HFFc6 (cell line): Measurements from ENCODE around the gene RHEB. TPM values are rescaled to one million over a fixed set of nuclear protein-coding genes. Genes with fewer than 3 reads are reported as not detected.
A peak's percentile ranks its signal among the peaks of the same experiment; 100 is the strongest.

Experiments used
- DNase-seq: peaks from one replicate; pipeline ENCODE4 v3.0.0-alpha.2; 2018
- H3K27ac Mint-ChIP-seq: 2 replicates; pipeline ENCODE4 v1.8.0; 2020; ENCODE audit warnings: mild to moderate bottlenecking, mixed read lengths
- H3K27me3 Mint-ChIP-seq: 2 replicates; pipeline ENCODE4 v1.8.0; 2021; ENCODE audit warnings: mild to moderate bottlenecking, moderate library complexity, mixed read lengths; ENCODE audit not compliant: insufficient read depth
- H3K36me3 Mint-ChIP-seq: 2 replicates; pipeline ENCODE4 v1.8.0; 2021; ENCODE audit warnings: low read depth, mixed read lengths
- H3K4me1 Mint-ChIP-seq: 2 replicates; pipeline ENCODE4 v1.8.0; 2020; ENCODE audit warnings: low read depth, mixed read lengths
- H3K4me3 Mint-ChIP-seq: 2 replicates; pipeline ENCODE4 v1.8.0; 2020; ENCODE audit warnings: mild to moderate bottlenecking, moderate library complexity, mixed read lengths
- H3K9me3 Mint-ChIP-seq: 2 replicates; pipeline ENCODE4 v1.8.0; 2020; ENCODE audit warnings: mild to moderate bottlenecking, mixed read lengths
- CTCF ChIP-seq: fragments of 200-600 bp; sonication (generic); IDR thresholded peaks from 2 replicates; pipeline ENCODE4 v1.5.0; 2021; ENCODE audit warnings: antibody characterized with exemption, mild to moderate bottlenecking
- total RNA-seq, 6 experiments: library from RNA; stranded (reverse); fragmentation: NEBNext Ultra II Directional; extraction: Animal tissue kit (Norgen Biotek cat#: 25700); gene quantifications; 2 replicates in 1 of 6; 3 replicates in 5 of 6; pipeline ENCODE4 v1.2.3, GENCODE V29; 2021

Gene RHEB
- total RNA-seq, 6 experiments from 2014 or later: 104 to 122 (median 118) TPM

DNA sequence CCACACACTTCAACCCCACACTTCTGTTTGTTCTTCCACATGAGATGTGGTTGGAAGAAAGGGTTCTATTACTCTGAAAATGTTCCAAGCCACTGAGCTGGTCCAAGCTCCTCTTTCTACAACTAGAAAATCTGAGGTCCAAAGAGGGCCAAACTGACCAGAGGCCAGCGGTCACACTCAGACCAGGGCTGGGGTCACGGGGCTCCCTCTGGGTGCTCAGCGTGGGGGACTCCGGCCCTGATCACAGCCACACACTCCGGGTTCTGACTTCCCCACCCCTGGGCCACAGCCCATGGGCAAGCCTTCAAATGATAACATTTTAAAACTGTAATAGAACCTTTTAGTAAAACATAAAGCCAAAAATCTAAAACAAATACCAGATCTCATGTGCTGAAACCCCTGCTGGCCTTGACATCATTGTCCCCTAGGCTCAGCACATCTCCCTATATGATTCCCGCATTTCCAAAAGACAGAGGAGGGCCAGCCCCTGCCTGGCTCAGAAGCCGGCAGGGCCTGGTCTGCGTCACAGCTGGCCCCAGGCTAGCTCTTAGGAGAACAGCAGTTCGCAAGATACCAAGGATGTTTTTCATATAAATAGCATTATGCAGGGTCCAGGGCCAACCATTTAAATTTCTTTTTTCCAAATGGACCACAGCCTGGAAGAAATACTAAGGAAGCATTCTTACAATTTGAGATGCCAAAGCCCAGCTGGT lies 83.1 kb downstream of the RHEB start:
- DNase-seq: peak; percentile 29
- H3K4me3 Mint-ChIP-seq: no peak overlapping the region

DNA sequence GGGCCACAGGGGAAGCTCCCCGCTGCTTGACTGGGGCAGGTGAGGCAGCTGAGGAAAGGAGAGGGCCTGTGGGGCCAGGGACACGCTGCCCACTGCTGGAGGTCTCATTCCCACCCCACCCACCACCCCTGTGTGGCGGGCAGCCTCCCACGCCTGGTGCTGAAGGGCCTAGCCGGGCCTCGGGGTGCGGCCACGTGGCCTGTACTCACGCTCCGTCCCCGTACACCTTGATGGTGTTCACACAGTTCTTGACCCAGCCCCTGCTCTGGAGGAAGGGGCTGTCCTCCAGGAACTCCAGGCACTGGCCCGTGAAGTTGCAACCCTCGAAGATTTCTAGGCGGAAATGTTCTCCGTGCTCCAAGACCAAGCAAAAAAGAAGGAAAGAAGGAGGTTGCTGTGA lies 83.7 kb downstream of the RHEB start:
- DNase-seq: no peak
- Mint-ChIP-seq H3K9me3 (no peaks in the 10 kb centered on the region), H3K4me3 (no peak overlapping the region), H3K27ac (no peak overlapping the region), H3K27me3 (peaks cover 32% of the 10 kb centered on the region), H3K36me3 (no peaks in the 10 kb centered on the region), H3K4me1 (peaks cover 8% of the 10 kb centered on the region)
- no peak for TF ChIP-seq CTCF

More for the DNA sequence above, 83.1 kb downstream of the RHEB start:
- Mint-ChIP-seq H3K27ac (peak overlapping the region; percentile 29; the same call in 1 of the 2 replicates), H3K27me3 (peaks cover 32% of the 10 kb centered on the region), H3K36me3 (no peaks in the 10 kb centered on the region), H3K9me3 (no peaks in the 10 kb centered on the region), H3K4me1 (peaks cover 8% of the 10 kb centered on the region)
- TF ChIP-seq CTCF: no peak

DNA sequence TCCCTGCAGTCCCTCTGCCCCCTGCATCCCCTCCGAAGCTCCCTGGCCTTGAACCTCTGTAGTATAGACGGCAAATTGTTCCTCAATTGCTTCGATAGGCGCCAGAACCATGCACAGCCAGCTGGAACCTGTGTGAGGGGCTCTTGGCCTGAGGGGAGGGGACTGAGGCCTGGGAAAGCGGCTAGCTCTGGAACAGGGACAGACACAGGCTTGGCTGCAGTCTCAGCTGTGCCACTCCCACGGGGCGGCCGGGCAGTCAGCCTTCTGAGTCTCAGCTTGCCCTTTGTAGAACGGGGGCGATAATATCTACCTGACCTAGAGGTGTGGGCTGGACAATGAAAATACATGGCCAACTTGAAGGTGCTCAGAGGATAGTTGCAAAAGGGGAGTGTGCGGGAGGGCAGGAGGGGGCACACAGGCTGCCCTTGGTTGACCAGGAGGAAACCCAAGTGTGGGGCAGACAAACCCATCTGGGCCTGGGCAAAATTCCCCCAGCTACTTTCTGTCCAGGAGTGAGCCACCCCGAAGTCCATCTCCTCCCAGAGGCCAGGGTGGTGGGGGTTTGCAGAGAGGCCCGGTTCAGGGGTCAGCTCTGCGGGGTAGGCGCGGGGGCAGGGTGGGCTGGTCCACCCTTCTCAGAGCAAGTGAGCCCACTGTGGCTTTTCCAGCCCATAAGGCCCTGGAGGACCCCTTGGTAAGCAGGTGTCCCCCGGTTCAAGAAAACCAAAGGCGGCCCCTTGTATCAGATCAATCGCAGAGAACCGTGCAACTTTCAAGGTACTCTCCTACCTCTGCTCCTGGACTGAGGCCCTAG lies 84.4 kb downstream of the RHEB start:
- no peak overlapping the region for H3K27ac Mint-ChIP-seq
- TF ChIP-seq CTCF: no peak
- H3K36me3 Mint-ChIP-seq: no peaks in the 10 kb centered on the region
- H3K9me3 Mint-ChIP-seq: no peaks in the 10 kb centered on the region
- peaks cover 32% of the 10 kb centered on the region for H3K27me3 Mint-ChIP-seq
- peaks cover 8% of the 10 kb centered on the region for H3K4me1 Mint-ChIP-seq
- no peak for DNase-seq
- H3K4me3 Mint-ChIP-seq: no peak overlapping the region

DNA sequence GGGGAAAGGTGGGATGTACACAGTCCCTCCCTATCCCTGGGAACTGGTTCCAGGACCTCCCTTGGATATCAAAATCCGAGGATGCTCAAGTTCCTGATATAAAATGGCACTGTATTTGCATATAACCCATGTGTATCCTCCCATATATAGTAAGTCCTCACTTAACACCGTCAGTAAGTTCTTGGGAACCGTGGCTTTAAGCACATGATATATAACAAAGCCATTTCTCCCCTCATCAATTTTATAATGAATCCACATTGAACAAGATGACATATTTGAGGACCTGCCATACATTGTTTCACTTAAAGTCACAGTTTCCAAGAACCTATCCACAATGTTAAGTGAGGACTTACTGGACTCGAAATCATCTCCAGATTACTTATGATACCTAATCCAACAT lies 85.1 kb downstream of the RHEB start:
- Mint-ChIP-seq H3K4me3 (no peak overlapping the region), H3K27me3 (peaks cover 30% of the 10 kb centered on the region), H3K9me3 (no peaks in the 10 kb centered on the region), H3K4me1 (peaks cover 8% of the 10 kb centered on the region), H3K27ac (no peak overlapping the region), H3K36me3 (no peaks in the 10 kb centered on the region)
- DNase-seq: no peak
- no peak for TF ChIP-seq CTCF

DNA sequence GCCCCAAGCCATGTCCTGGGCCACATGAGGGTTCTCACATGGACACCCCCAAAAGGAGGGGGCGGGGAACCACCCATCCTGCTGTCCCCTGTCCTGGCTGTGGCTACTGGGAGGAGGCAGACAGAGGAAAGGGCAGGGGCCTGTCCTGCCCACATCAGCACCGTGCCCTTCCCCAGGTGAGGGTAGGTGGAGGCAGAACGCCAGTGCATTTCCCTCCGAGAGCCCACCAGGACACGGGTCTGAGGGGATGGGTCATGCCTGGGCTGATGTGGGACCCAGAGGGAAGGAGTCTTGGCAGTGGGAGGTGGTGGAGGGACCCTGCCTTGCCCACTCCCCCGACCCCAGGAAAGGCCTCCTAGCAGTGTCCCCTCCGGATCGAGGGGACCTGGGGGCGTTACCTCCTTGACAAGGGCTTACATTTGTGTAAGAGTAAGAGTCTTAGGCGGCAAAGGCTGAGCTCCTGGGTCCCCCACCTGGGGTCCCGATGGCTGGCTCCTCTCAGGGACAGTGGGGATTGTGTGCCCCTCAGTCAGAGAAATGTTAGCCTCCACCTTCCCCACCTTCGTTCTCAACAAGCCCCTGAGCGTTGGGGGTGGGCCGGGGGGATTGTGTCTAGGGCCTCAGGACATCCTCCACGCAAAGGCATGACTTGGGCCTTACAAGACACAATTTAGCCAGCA lies 85.8 kb downstream of the RHEB start:
- H3K27me3 Mint-ChIP-seq: peaks cover 29% of the 10 kb centered on the region
- H3K36me3 Mint-ChIP-seq: no peaks in the 10 kb centered on the region
- H3K4me3 Mint-ChIP-seq: no peak overlapping the region
- H3K4me1 Mint-ChIP-seq: peaks cover 8% of the 10 kb centered on the region
- no peak overlapping the region for H3K27ac Mint-ChIP-seq
- DNase-seq: no peak
- no peak for TF ChIP-seq CTCF
- no peaks in the 10 kb centered on the region for H3K9me3 Mint-ChIP-seq
